ENCODE results near the gene GSX2.
A peak's percentile ranks its signal among the peaks of the same experiment; 100 is the strongest.
"Not testable (repeated sequence)": the region's sequence is repeated elsewhere in the genome, so short reads cannot be mapped to it uniquely, and the experiment has no call there.

The GSX2 gene

GRCh38 chr4:54099748-54100574 is at the start of gene GSX2:
Gene GSX2, plus strand, starts transcription at chr4:54100163. Its CDS starts 182 bp downstream, at chr4:54100345.
- no peak for DNase-seq (ENCODE audit: low read depth)

GRCh38 chr4:54050214-54050904 is 49.6 kb upstream of the GSX2 start:
- no peak for DNase-seq (ENCODE audit: low read depth)

- not testable (repeated sequence) for DNase-seq (ENCODE audit: low read depth)
Measured at GRCh38 chr4:54053322-54053721, 46.6 kb upstream of the GSX2 start.

GRCh38 chr4:54054501-54054900 is 45.5 kb upstream of the GSX2 start:
- DNase-seq (ENCODE audit: low read depth): no peak

GRCh38 chr4:54055494-54055893 is 44.5 kb upstream of the GSX2 start:
- no peak for DNase-seq (ENCODE audit: low read depth)

GRCh38 chr4:54056360-54056759 is 43.6 kb upstream of the GSX2 start:
- DNase-seq (ENCODE audit: low read depth): no peak

- no peak for DNase-seq (ENCODE audit: low read depth)
Measured at GRCh38 chr4:54058171-54058570, 41.8 kb upstream of the GSX2 start.

GRCh38 chr4:54060116-54060515 is 39.8 kb upstream of the GSX2 start:
- DNase-seq (ENCODE audit: low read depth): no peak

GRCh38 chr4:54061067-54061466 is 38.9 kb upstream of the GSX2 start:
- no peak for DNase-seq (ENCODE audit: low read depth)

GRCh38 chr4:54061873-54062272 is 38.1 kb upstream of the GSX2 start:
- no peak for DNase-seq (ENCODE audit: low read depth)

- no peak for DNase-seq (ENCODE audit: low read depth)
Measured at GRCh38 chr4:54062392-54062791, 37.6 kb upstream of the GSX2 start.

GRCh38 chr4:54063229-54063628 is 36.7 kb upstream of the GSX2 start:
- no peak for DNase-seq (ENCODE audit: low read depth)

GRCh38 chr4:54063737-54064316 is 36.1 kb upstream of the GSX2 start:
- peak; percentile 7 for DNase-seq (ENCODE audit: low read depth)

- peak; percentile 94 for DNase-seq (ENCODE audit: low read depth)
Measured at GRCh38 chr4:54064317-54065111, 35.4 kb upstream of the GSX2 start, which contains the start of gene CHIC2. Gene CHIC2, minus strand, starts transcription at chr4:54064605. Its CDS starts 305 bp downstream, at chr4:54064300.

- no peak for DNase-seq (ENCODE audit: low read depth)
Measured at GRCh38 chr4:54065282-54066087, 34.5 kb upstream of the GSX2 start.

- DNase-seq (ENCODE audit: low read depth): no peak
Measured at GRCh38 chr4:54066088-54066415, 33.9 kb upstream of the GSX2 start.

GRCh38 chr4:54066718-54067129 is 33.2 kb upstream of the GSX2 start:
- no peak for DNase-seq (ENCODE audit: low read depth)

GRCh38 chr4:54067166-54067565 is 32.8 kb upstream of the GSX2 start:
- DNase-seq (ENCODE audit: low read depth): no peak

- no peak for DNase-seq (ENCODE audit: low read depth)
Measured at GRCh38 chr4:54073271-54073880, 26.6 kb upstream of the GSX2 start.

- no peak for DNase-seq (ENCODE audit: low read depth)
Measured at GRCh38 chr4:54074381-54074780, 25.6 kb upstream of the GSX2 start.

GRCh38 chr4:54076673-54077072 is 23.3 kb upstream of the GSX2 start:
- no peak for DNase-seq (ENCODE audit: low read depth)

All from activated T-cell treated with anti-CD3 and anti-CD28 coated beads for 1 hour (primary cell).